ENCODE results near the gene DAPK1.

Gene DAPK1

DNA sequence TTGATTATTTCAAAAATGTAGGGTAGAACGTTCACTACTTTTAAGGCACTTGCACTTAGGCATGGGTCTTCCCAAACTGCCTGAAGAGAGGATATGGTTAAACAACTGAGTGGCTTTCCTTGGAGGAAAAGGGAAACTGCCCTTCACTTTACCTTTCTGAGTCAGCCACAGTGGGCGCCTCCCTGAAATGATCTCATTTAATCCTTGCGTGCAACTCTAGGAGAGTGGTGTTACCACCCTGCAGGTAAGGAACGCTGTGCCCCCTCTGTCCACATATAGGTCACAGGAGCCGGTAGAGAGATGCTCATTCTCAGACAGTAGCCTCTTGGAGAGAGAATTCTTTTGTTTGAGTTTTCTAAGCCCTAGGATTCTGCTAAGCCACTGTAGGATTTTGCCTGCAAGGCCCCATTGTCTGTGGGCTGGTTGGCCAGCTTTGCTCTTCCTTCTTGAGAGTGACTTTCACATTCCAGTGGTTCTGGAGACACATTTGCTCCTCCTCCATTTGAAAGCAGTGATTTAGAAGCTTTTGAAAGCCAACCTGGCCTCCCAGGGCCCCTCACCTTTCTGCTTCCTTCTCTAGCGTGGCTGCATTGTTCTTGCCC is 118.0 kb downstream of the DAPK1 start:
- no peak for DNase-seq

GRCh38 chr9:87618226-87618625 is 120.6 kb downstream of the DAPK1 start:
- no peak for DNase-seq

DNA sequence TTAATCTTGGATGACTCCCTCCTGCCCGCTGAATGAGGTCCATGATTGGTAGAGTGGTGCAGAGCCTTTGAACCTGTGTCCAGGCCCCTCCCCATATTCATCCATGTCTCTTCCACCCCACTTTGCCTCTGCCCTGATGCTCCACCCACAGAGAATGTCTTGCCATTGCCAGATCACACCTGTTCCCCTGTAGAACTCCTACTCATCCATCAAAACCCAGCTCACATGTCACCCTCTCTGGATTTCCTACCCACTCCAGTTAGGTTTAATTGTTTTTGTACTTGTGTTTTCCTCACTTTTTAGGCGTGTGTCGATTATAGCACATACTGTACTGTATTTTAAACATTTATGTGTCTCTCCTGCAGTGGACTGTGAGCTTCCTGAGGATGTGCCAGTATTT is 121.3 kb downstream of the DAPK1 start:
- DNase-seq = no peak

- DNase-seq = no peak
Observed at GRCh38 chr9:87619346-87619745, 121.7 kb downstream of the DAPK1 start.

- DNase-seq = no peak
Observed at GRCh38 chr9:87620731-87621322, 123.2 kb downstream of the DAPK1 start.

DNA sequence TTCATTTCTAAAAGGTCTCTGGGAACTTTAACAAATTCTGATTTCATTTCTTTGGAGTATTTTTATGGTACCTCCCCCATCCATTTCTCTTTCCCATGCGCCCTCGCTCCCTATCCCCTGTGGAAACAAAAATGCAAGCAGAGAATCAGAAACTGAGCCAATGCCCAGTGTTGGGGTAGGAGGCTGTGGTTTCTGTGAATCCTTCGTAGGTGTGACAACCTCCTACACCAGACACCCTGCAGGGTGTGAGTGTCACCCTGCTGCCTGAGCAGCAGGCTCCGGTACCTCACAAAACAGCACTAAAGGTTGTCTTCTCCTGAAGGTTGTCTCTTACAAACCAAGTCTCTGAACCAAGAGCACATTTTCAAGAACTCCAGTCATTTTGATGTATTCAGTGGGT is 124.4 kb downstream of the DAPK1 start:
- no peak for DNase-seq

DNA sequence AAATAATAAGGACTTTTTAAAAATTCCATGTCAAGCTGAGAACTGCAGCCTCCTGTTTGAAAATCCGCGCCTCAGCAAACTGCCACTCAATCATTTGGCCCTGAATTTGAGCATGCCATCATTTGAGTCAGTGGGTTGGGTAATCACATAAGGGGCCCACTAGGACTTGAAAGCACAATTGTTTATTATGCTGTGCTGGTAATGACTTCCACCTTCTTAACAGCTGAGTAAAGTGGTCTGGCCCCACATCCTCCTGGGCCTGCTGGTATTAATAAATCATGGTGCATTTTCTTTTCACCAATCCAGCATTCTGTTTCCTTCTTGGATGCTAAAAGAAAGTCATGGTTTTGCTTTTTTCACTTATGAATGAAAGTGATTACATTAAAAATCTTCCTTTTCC is 125.3 kb downstream of the DAPK1 start:
- no peak for DNase-seq

DNA sequence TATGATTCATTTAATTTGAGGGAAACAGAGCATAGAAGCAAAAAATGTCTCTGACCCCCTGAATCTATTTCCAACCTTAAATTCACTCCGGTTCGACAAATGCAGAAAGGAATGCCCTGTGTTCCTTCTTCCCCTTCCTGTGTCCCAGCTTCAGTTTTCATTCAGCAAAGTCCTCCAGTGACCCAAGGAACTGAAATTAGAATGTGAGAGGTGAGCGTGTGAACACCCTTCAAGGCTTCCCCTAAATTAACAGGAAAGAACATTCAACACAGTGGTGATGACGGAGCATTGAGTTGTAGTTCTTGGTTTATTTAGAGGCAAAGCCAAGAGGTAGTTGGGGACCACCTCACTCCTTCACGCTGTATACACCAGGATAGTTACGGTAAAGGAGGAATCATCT is 130.7 kb downstream of the DAPK1 start:
- no peak for DNase-seq

DNA sequence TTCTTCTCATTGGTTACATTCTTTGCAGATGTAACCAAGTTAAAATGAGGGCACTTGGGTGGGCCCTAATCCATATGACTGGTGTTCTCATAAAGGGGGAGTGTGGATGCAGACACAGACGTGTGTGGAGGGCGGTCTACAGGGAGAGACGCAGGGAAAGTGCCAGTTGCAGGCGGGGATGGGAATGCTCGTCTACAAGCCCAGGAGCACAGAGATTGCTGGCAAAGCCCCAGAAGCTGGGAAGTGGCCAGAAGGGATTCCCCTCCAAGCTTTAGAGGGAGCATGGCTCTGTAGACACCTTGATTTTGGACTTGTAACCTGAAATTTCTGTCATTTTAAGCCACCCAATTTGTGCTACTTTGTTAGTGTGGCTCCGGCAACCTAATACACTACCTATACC is 131.4 kb downstream of the DAPK1 start:
- DNase-seq = no peak

- DNase-seq = no peak
Observed at GRCh38 chr9:87630266-87630665, 132.6 kb downstream of the DAPK1 start.

DNA sequence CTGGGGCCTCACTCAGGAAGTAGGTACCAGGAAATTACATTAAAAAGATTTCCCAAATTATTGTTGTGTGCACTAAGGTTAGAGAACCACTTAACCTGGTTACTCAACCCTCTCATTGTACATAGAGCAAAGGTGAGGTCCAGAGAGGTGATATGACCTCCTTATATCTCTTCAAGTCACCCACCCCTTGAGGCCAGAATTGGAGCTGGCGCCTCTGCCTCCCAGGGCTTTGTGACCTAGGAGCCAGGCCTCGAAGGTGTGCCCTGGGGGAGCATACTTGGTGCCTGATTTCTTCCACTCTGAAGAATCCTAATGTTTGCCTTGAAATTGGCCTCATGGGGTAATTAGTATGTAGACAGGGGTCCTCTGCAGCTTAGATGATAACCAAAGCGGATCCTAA is 133.2 kb downstream of the DAPK1 start:
- DNase-seq = no peak

GRCh38 chr9:87635656-87636501 is 138.2 kb downstream of the DAPK1 start:
- DNase-seq = no peak

- no peak for DNase-seq
Observed at GRCh38 chr9:87638292-87638691, 140.6 kb downstream of the DAPK1 start.

DNA sequence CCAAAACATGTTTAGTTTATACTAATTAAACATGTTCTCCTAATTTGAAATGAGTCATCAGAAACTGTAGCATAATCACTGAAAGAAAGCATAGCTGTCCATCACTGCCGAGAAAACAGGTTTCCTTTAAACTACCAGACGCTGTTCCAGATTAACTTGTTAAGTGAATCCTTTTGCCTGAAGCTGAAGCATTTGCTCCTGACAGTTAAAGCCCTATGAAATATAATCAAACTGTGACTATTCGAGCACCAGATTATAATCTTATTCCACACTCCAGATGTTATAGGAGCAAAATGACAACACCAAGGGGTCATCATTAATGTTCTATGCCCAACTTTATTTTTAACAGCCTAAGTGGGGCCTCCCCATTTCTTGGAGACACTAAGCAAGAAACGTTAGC is 142.3 kb downstream of the DAPK1 start:
- no peak for DNase-seq

DNA sequence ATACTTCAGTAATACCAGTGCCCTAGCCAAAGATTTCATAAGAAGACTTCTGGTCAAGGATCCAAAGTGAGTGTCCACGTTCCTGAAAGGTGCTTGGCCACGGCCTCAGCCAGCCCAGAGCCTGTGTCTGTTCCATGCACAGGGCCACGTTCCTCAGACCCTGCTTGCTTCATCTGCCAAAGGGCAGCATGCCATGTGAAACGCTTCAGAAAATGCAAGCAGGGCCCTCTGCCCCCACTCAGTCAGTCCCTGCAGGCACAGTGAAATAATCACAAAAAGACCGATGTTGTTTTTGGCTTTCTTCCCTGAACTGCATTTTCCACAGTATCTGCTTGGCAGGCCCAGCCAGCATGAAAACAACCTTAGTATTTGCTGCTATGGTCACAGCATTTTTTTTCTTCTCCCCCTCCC is 142.7 kb downstream of the DAPK1 start:
- DNase-seq = no peak

GRCh38 chr9:87641067-87641466 is 143.4 kb downstream of the DAPK1 start:
- no peak for DNase-seq

GRCh38 chr9:87642330-87643106 is 144.9 kb downstream of the DAPK1 start:
- DNase-seq = no peak

GRCh38 chr9:87643107-87643650 is 145.5 kb downstream of the DAPK1 start:
- no peak for DNase-seq

GRCh38 chr9:87643778-87644570 is 146.3 kb downstream of the DAPK1 start:
- no peak for DNase-seq

- no peak for DNase-seq
Observed at GRCh38 chr9:87644659-87645058, 147.0 kb downstream of the DAPK1 start.

DNA sequence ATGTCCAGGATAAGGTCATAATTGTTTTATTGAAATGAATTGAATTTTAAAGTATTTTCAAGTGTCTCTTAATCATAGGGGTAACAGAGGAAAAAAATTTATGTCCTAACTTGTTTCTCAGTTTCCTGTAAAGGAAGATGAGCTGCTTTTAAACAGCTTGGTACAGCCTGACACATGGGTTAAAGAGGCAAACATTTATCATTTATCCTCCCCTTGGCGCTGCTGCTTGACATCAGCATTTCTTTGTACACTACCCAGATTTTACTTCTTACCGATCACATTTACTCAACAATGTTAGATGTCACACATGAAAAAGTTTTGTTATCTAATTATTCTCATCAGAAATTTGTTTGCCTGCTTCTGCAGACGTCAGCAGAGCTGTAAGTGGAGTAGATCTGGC is 148.9 kb downstream of the DAPK1 start:
- no peak for DNase-seq

GRCh38 chr9:87647114-87647513 is 149.4 kb downstream of the DAPK1 start:
- no peak for DNase-seq
